ENCODE results near the gene INA.
A peak's percentile ranks its signal among the peaks of the same experiment; 100 is the strongest.

The INA gene

GRCh38 chr10:103265717-103266329, 11.1 kb upstream of the INA start:
- FAIRE-seq = no peak
- DNase-seq (ENCODE audit: extremely low spot score, insufficient read length, low read depth) = no peak

GRCh38 chr10:103273041-103273441, 3.9 kb upstream of the INA start:
- DNase-seq (ENCODE audit: extremely low spot score, insufficient read length, low read depth) = no peak
- FAIRE-seq = no peak

GRCh38 chr10:103276251-103276895, 565 bp upstream of the INA start:
- DNase-seq (ENCODE audit: extremely low spot score, insufficient read length, low read depth) (no peak), FAIRE-seq (no peak)

GRCh38 chr10:103277713-103278536, 987 bp downstream of the INA start:
- no peak for FAIRE-seq
- DNase-seq (ENCODE audit: extremely low spot score, insufficient read length, low read depth) = no peak

- DNase-seq (ENCODE audit: extremely low spot score, insufficient read length, low read depth) (no peak), FAIRE-seq (no peak)
Measured at GRCh38 chr10:103278537-103278823, 1.5 kb downstream of the INA start.

GRCh38 chr10:103278862-103279298, 1.9 kb downstream of the INA start:
- DNase-seq (ENCODE audit: extremely low spot score, insufficient read length, low read depth) (no peak), FAIRE-seq (peak; percentile 33)

- FAIRE-seq (no peak), DNase-seq (ENCODE audit: extremely low spot score, insufficient read length, low read depth) (no peak)
Measured at GRCh38 chr10:103280031-103280430, 3.1 kb downstream of the INA start.

- FAIRE-seq (no peak), DNase-seq (ENCODE audit: extremely low spot score, insufficient read length, low read depth) (no peak)
Measured at GRCh38 chr10:103280506-103280905, 3.6 kb downstream of the INA start.

GRCh38 chr10:103281753-103282152, 4.8 kb downstream of the INA start:
- no peak for FAIRE-seq

GRCh38 chr10:103282961-103283360, 6.0 kb downstream of the INA start:
- FAIRE-seq = no peak
- no peak for DNase-seq (ENCODE audit: extremely low spot score, insufficient read length, low read depth)

More at GRCh38 chr10:103281753-103282152, 4.8 kb downstream of the INA start:
- no peak for DNase-seq (ENCODE audit: extremely low spot score, insufficient read length, low read depth)

- FAIRE-seq (no peak), DNase-seq (ENCODE audit: extremely low spot score, insufficient read length, low read depth) (no peak)
Measured at GRCh38 chr10:103284170-103284569, 7.2 kb downstream of the INA start.

- FAIRE-seq (no peak), DNase-seq (ENCODE audit: extremely low spot score, insufficient read length, low read depth) (no peak)
Measured at GRCh38 chr10:103287992-103288391, 11.1 kb downstream of the INA start.

GRCh38 chr10:103291588-103291987, 14.7 kb downstream of the INA start:
- DNase-seq (ENCODE audit: extremely low spot score, insufficient read length, low read depth) (no peak), FAIRE-seq (no peak)

GRCh38 chr10:103295374-103296015, 18.6 kb downstream of the INA start:
- FAIRE-seq (no peak), DNase-seq (ENCODE audit: extremely low spot score, insufficient read length, low read depth) (no peak)

GRCh38 chr10:103307594-103307993, 30.7 kb downstream of the INA start:
- DNase-seq (ENCODE audit: extremely low spot score, insufficient read length, low read depth) (no peak), FAIRE-seq (no peak)

- no peak for FAIRE-seq
- DNase-seq (ENCODE audit: extremely low spot score, insufficient read length, low read depth) = no peak
Measured at GRCh38 chr10:103310197-103310596, 33.3 kb downstream of the INA start.

- DNase-seq (ENCODE audit: extremely low spot score, insufficient read length, low read depth) (no peak), FAIRE-seq (no peak)
Measured at GRCh38 chr10:103316087-103316486, 39.1 kb downstream of the INA start.

GRCh38 chr10:103327906-103328305, 51.0 kb downstream of the INA start:
- no peak for FAIRE-seq
- DNase-seq (ENCODE audit: extremely low spot score, insufficient read length, low read depth) = no peak

- no peak for DNase-seq (ENCODE audit: extremely low spot score, insufficient read length, low read depth)
Measured at GRCh38 chr10:103333934-103334520, 57.1 kb downstream of the INA start.

GRCh38 chr10:103334567-103334966, 57.6 kb downstream of the INA start:
- FAIRE-seq (no peak), DNase-seq (ENCODE audit: extremely low spot score, insufficient read length, low read depth) (no peak)

More at GRCh38 chr10:103333934-103334520, 57.1 kb downstream of the INA start:
- FAIRE-seq = peak; percentile 15

Data from GM18507 (cell line).